RPMI7951 (cell line): Measurements from ENCODE around the gene COX6A2. TPM values are rescaled to one million over a fixed set of nuclear protein-coding genes. Genes with fewer than 3 reads are reported as not detected.

ENCODE experiments used
- DNase-seq: peaks from one replicate; pipeline ENCODE4 v3.0.0-alpha.2; 2012; ENCODE audit warnings: low read depth
- total RNA-seq: library from RNA; depleted of rRNA; stranded (reverse); fragments of >200 nt; shearing (Covaris generic); gene quantifications from 2 replicates; pipeline ENCODE4 v1.2.3, GENCODE V29; 2014

COX6A2 gene
- total RNA-seq, 1 experiment from 2014 or later, result not detected

DNA sequence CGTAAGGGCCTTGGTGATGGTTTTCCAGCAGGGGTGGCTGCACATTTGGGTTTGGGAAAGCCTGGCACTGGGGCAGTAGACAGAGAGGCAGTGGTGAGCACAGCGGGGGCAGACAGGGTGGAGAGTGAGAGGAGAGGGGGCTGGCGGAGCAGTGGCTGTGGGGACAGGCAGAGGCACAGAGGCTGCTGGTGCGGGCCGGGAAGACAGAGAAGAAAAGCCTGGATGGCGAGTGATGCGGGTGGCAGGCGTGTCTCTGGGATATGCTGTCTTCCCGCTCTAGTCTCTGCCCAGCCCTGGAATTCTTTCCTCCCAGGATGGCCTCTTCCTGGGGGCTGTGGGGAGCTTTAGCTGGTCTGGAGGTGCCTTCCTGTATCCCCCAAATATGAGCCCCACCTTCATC lies 18.1 kb downstream of the COX6A2 start:
- DNase-seq, result no peak

GRCh38 chr16:31409433-31409832 lies 18.7 kb downstream of the COX6A2 start:
- DNase-seq, result peak; percentile 45

DNA sequence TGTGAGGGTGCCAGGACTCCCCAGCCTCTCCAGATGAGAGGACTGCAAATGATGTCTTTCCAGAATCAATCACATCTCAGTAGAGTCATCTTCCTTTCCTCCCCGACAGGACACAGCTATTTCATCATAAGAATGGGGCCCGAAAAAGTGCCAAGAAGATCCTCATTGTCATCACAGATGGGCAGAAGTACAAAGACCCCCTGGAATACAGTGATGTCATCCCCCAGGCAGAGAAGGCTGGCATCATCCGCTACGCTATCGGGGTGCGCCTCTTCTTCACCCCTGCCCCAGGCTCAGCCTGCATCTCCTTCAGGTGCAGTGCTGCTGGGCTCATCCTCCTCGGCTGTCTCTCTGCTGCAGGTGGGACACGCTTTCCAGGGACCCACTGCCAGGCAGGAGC lies 20.8 kb downstream of the COX6A2 start:
- DNase-seq, result no peak

DNA sequence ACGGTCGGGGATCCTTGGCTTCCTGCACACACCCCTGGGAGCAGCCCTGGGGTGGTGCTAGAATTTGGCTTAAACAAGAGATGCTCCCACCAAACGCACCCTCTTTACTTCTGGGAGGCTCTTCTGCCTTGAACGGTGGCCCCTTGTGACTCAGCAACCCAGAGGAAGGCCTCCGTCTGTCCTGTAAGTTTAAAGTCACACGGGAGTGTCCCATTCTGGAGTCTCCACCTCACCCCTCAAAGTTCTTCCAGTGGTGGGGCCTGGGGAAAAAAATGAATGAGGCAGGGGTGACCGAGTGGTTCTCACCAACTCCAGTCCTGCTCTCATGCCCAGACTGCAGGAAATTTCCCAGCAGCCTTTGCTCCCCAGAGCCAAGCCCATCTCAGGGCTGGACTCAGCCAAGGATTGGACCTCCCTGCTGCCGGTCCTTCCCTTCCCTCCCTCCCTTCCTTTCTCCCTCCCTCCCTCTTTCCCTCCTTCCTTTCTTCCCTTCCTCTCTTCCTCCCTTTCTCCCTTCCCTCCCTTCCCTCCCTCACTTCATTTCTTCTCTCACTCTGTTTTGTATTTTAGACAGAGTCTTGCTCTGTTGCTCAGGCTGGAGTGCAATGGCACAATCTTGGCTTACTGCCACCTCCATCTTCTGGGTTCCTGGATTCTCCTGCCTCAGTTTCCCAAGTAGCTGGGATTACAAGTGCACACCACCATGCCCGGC lies 23.7 kb downstream of the COX6A2 start:
- DNase-seq, result peak; percentile 62

- no peak for DNase-seq
These were observed 24.4 kb downstream of the COX6A2 start for GRCh38 chr16:31403590-31404352.

GRCh38 chr16:31402687-31403086 lies 25.5 kb downstream of the COX6A2 start:
- peak; percentile 18 for DNase-seq

DNA sequence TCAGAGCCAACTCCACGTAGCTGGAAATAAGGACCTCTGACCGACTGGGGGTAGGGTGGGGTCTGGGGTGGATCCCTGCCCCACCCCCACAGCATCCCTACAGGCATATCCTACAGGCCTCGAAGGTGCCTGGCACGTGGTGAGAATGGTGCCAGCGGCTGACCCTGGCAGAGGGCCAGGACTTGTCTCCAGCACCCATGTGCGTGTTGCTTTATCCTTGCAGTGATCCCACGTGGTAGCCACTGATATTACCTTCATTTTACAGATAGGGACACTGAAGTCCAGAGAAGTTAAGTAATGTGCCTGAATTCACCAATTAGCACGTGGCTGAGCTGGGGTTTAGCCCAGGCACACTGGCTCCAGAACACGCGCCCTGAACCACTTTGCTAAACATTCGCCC lies 26.7 kb downstream of the COX6A2 start:
- no peak for DNase-seq

GRCh38 chr16:31400191-31400590 lies 28.0 kb downstream of the COX6A2 start:
- DNase-seq, result no peak

DNA sequence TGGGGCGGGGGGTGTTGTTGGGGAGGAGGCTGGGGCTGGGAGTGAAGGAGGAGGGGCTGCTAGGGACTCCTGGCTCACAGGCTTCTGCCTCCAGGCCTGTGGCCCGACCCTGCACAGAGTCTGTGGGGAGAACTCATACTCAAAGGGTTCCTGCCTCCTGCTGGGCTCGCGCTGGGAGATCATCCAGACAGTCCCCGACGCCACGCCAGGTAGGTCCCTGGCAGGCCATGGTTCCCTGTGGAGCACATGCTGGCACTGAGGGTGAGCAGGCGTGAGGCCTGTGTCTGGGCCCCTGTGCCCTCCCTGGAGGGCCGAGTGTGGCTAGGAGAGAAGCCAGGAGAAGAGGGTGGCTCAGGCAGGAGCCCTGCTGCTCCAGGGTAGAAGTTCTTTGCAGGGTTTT lies 30.5 kb downstream of the COX6A2 start:
- DNase-seq, result no peak

DNA sequence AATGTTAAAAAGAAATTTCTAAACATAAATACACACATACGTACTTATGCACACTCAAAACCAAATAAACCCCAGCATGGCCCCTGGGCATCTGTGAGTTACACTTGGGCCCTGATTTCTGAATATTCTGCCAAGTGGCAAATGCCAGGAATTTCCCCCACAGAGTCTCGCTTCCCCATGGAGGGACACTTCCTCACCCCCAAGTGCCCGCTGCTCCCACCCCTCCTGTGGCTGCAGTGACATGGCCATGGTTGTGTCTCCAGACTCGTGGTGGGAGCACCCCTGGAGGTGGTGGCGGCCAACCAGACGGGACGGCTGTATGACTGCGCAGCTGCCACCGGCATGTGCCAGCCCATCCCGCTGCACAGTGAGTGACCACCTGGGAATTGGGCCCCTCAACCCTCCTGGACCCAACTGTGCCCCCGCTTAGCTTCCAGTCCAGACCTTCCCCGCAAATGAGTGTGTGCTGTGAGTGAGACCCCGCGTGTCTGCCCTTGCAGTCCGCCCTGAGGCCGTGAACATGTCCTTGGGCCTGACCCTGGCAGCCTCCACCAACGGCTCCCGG lies 31.0 kb downstream of the COX6A2 start:
- DNase-seq, result no peak

DNA sequence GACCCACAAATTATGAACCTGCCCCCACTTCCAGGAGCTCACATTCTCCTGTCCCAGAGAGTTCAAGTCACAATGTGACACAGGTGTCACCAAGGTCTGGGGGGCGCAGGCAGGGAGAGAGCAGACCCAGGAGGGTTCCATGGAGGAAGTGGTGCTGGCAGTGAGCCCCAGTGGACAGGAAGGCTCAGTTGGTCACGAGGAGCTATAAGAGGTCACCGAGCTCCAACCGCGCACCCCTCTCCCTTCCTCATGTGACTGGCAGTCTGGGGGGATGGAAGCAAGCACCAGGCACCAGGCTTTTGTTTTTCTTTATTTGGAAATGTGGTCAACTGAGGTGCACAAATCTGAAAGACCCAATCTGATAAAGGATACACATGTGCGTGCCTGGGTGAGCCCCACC lies 32.5 kb downstream of the COX6A2 start:
- no peak for DNase-seq

GRCh38 chr16:31393056-31393455 lies 35.1 kb downstream of the COX6A2 start, which contains the start of gene ITGAD:
TSS of gene ITGAD (plus strand) at chr16:31393335. CDS start at chr16:31393361, 26 bp downstream.
- DNase-seq, result no peak

DNA sequence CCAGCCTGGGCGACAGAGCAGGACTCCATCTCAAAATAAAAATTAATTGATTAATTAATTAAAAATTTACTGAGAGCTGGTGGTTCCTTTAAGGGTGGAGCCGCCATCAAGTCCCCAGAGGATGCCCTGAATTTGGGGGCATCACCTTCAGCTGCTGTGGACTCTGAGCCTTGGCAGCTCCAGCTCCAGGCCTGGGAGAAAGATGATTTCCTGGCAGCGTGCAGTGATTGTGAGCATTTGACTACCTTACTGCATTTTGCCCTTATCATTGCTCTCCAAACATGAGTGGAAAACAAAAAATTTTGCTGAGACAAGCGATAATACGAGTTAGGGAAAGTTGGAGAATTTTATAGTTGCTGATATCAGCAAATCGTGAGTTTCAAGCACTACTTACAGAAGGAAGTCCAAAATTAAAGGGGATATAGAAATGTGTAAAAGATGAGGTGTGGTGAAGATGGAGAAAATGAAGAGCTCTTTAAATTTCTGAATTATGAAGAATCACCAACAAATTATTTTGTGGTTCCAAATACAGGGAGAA lies 37.6 kb downstream of the COX6A2 start:
- DNase-seq, result no peak

DNA sequence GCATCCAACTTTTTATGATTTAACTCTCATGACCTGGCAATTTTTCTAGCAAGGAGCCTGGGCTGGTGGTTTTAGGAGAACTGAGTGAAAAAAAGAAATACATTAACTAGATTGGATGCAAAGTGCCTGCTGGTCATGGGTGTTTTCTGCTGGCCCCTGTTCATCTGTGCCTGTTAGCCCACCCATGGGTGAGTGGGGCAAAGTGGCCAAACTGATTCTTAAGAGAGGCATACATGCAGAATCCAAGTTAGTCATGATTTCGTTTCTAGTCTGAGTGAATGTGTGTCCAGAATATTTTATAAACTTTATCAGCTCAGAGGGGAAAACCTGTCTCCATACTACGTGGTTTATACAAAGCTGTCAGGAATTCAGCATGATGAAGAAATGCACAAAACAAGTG lies 39.6 kb downstream of the COX6A2 start:
- DNase-seq, result no peak

DNA sequence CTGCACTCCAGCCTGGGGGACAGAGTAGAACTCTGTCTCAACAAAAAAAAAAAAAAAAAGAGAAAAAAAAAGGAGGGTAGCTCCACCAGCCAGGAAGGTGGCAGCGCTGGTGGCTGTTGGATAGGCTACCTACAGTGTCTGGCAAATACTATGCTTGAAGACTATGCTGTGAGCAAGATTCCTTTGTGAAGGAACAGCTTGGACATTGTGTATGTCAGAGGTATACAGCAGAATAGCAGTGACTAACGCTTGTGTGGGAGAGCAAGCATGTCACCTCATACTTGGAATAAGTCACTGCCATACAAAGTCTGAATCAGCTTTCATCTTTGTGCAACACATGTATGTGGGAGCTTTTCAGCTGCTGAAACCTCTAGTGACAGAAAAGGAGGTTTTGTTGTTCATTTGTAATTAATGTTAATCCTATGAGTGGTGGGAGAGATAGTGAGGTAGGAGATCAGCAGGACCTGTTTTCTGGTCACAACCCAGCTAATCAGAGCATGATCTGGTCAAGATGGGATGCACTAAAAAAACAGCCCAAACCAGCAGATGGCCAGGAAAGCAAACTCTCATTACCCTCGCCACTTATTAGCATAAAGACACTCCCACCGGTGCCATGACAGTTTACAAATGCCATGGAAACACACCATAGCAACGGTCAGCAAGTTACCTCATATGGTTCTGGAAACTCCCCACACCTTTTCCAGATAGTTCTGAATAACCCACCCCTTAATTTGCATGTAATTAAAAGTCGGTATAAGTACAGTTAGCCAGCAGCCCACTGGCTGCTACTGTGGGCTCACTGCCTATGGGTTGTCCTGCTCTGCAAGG lies 41.8 kb downstream of the COX6A2 start:
- peak; percentile 44 for DNase-seq

DNA sequence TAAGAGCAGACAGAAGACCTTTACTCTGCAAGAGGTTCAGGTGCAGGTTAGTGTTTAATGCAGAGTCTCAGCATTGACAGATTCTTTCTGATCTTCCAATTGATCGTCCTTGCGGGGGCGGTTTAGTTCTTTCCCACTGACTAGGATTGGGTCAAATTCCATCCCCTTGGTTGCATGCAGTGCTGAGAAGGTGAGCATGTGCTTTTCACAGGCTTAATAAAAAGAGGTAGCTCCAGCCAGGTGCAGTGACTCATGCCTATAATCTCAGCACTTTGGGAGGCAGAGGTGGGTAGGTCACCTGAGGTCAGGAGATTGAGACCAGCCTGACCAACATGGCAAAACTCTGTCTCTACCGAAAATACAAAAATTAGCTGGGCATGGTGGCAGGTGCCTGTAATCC lies 42.5 kb downstream of the COX6A2 start:
- DNase-seq, result no peak

DNA sequence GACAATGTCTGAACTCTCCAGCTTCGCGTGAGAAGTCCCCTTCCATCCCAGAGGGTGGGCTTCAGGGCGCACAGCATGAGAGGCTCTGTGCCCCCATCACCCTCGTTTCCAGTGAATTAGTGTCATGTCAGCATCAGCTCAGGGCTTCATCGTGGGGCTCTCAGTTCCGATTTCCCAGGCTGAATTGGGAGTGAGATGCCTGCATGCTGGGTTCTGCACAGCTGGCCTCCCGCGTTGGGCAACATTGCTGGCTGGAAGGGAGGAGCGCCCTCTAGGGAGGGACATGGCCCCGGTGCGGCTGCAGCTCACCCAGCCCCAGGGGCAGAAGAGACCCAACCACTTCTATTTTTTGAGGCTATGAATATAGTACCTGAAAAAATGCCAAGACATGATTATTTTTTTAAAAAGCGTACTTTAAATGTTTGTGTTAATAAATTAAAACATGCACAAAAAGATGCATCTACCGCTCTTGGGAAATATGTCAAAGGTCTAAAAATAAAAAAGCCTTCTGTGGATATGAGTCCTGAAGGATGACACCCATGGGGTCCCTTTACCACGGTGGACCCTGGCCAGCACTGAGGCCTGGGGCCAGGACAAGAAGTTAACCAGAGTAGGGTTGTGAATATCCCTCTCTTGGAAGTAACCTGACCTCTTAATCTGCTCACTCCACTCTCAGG lies 45.5 kb downstream of the COX6A2 start:
- peak; percentile 31 for DNase-seq

DNA sequence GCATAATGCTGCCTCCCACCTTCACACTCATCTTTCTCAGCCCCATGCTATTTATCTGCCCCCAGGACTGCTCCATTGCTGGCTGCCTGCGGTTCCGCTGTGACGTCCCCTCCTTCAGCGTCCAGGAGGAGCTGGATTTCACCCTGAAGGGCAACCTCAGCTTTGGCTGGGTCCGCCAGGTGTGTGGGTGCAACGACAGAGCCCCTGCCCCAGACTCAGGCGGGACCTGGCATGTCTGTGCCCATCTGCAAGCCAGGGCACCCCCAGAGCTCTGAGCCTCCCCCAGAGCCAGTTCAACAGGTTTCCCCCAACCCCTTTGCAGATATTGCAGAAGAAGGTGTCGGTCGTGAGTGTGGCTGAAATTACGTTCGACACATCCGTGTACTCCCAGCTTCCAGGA lies 48.0 kb downstream of the COX6A2 start:
- no peak for DNase-seq
